SK-N-SH (cell line): ENCODE data around the gene DCST1.

Experiments
- CTCF ChIP-seq: fragments of 200-600 bp; sonication (generic); IDR thresholded peaks from 2 replicates; pipeline ENCODE4 v1.6.1; 2017; ENCODE audit warnings: antibody characterized with exemption, mild to moderate bottlenecking, moderate library complexity
- GABPA ChIP-seq: IDR thresholded peaks from 2 replicates; pipeline ENCODE4 v1.4.0; 2012; ENCODE audit warnings: low read depth, mild to moderate bottlenecking
- NFIC ChIP-seq: IDR thresholded peaks from 2 replicates; pipeline ENCODE4 v1.4.0; 2012; ENCODE audit warnings: borderline replicate concordance

- no peak for TF ChIP-seq NFIC
- TF ChIP-seq GABPA = no peak
- TF ChIP-seq CTCF = no peak
These were observed 24.4 kb upstream of the DCST1 start for GRCh38 chr1:155009221-155009711.
